GM19328 (cell line): ENCODE data around the gene NBPF19.
"Not testable (repeated sequence)": the region's sequence is repeated elsewhere in the genome, so short reads cannot be mapped to it uniquely, and the experiment has no call there.

ENCODE experiments used
- ATAC-seq: cut with Tn5 transposase; IDR thresholded peaks from one replicate; pipeline ENCODE4 v1.9.1; 2021; ENCODE audit warnings: mild to moderate bottlenecking, moderate library complexity; ENCODE audit not compliant: unreplicated experiment

The NBPF19 gene

DNA sequence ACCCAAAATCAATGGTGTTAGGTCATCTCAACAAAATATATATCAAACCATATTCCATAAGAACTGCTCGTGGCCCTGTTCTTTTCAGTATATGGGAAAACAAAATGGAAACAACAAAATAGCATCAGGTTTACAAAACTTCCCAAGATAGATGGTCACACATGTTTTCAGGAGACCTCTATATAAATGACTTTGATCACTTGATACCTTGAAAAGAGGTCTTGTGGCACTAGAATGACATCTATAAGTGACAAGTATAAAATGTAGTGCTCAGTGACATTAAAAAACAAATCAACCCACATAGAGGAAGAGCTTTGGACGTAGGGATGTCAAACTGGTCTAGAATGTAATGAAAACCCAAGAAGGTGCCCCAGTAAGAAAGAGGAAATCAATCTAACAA, at the start of gene NBPF19:
Gene NBPF19 (plus strand): TSS at position 301 of the 400 bp plus-strand sequence. CDS start 888 bp downstream, outside the sequence.
- not testable (repeated sequence) for ATAC-seq

GRCh38 chr1:149428317-149428716, 46.5 kb upstream of the NBPF19 start:
- not testable (repeated sequence) for ATAC-seq

- not testable (repeated sequence) for ATAC-seq
These were observed 29.4 kb upstream of the NBPF19 start for GRCh38 chr1:149445451-149445850.

- ATAC-seq: not testable (repeated sequence)
These were observed 22.6 kb upstream of the NBPF19 start for GRCh38 chr1:149452196-149452595.

- not testable (repeated sequence) for ATAC-seq
These were observed 22.2 kb upstream of the NBPF19 start for GRCh38 chr1:149452652-149453051.

- not testable (repeated sequence) for ATAC-seq
These were observed 83.5 kb downstream of the NBPF19 start for GRCh38 chr1:149558350-149558825.

DNA sequence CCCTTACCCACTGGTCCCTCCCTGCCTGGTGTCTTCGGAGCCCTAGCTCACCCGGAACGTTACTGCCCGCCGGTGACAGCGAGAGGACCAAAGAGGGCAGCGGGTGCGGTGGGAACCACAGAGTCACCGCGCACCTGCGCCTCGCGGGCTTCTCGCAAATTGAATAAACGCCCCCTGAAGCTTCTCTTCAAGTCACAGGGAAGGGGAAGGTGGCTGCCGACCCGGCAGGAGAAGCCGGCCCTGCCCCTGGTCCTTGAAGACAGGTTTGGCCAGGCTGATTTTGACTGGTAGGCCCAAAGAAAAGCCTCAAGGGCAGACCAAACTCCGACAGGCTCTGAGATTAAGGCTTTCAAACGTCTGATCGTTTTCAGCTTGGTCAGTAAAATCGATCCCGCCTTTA, 87.0 kb downstream of the NBPF19 start:
- ATAC-seq: not testable (repeated sequence)

DNA sequence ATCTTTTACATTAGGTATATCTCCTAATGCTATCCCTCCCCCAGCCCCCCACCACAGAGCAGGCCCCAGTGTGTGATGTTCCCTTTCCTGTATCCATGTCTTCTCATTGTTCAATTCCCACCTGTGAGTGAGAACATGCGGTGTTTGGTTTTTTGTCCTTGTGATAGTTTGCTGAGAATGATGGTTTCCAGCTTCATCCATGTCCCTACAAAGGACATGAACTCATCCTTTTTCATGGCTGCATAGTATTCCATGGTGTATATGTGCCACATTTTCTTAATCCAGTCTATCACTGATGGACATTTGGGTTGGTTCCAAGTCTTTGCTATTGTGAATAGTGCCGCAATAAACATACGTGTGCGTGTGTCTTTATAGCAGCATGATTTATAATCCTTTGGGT, 90.6 kb downstream of the NBPF19 start:
- ATAC-seq: not testable (repeated sequence)

DNA sequence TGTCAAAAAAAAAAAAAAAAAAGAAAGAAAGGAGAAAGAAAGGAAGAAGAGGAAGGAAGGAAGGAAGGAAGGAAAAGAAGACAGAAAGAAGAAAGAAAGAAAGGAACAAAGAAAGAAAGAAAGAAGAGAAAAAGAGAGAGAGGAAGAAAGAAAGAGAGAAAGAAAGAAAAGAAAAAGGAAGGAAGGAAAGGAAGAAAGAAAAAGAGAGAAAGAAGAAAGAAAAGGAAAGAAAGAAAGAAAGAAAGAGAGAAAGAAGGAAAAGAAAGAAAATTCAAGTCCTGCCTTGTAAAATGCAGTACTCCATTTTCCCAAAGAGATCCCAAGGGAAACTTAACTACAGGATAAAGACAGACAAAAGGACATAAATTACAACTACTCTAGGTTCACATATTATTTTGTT, 97.9 kb downstream of the NBPF19 start:
- not testable (repeated sequence) for ATAC-seq

DNA sequence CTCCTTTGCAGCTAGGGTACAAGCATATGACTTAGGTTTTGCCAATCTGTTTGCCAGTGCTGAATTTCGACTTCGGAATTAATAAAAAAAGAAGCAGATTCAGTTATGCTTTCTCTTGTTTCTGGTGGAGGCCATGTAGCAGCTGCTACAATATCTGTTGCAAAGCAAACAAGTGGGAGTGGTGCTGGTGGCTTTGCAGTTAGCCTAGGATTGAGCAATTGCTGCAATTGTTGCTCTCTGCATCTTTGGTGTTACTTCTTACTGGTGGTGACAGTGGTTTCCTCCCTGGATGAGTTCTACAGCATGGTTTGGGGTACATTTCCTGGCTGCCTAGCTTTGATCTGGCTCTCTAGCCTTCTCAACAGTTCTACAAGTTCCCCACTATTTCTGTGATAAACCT, 110.7 kb downstream of the NBPF19 start:
- not testable (repeated sequence) for ATAC-seq
